ENCODE measurements around the gene DDAH2. TPM values are rescaled to one million over a fixed set of nuclear protein-coding genes. Genes with fewer than 3 reads are reported as not detected.

DDAH2 gene
- total RNA-seq, 1 experiment from 2014 or later, result 68.2 TPM

- BruUV-seq (replicated peaks), result no TSS peak
- no peak overlapping the region for H3K27ac ChIP-seq (ENCODE audit: low read depth, low read length, poor library complexity, severe bottlenecking)
- no peaks in the 10 kb centered on the region for H3K27me3 ChIP-seq (replicated peaks; ENCODE audit: insufficient read depth, low read depth, low read length, poor library complexity)
- intact Hi-C loops (cut with micrococcal nuclease; ENCODE audit: unreplicated experiment), result no loop called here
- ChIA-PET CTCF (no interaction called here), POLR2A (ENCODE audit: low non-redundant PET) (no interaction called here)
- H3K9me3 ChIP-seq (ENCODE audit: low read depth, low read length, poor library complexity, severe bottlenecking), result no peaks in the 10 kb centered on the region
- peaks cover 34% of the 10 kb centered on the region for H3K36me3 ChIP-seq (ENCODE audit: insufficient read depth, low read length, poor library complexity, severe bottlenecking)
- peaks cover 11% of the 10 kb centered on the region for H3K4me1 ChIP-seq (ENCODE audit: insufficient read depth, low read length, poor library complexity, severe bottlenecking)
- no peak for TF ChIP-seq EZH2 (IDR thresholded peaks at IDR 0.05; ENCODE audit: borderline replicate concordance, low read depth, low read length, poor library complexity, severe bottlenecking)
- TF ChIP-seq CTCF (conservative IDR thresholded peaks at IDR 0.05; ENCODE audit: low read depth, low read length), result no peak
- no peak overlapping the region for H3K4me3 ChIP-seq (ENCODE audit: low read depth, low read length, poor library complexity, severe bottlenecking)
- DNase-seq (ENCODE audit: low spot score), result no peak
Observed at GRCh38 chr6:31727034-31727716, 1.9 kb downstream of the DDAH2 start.

- intact Hi-C loops (cut with micrococcal nuclease; ENCODE audit: unreplicated experiment), result no loop called here
- H3K4me1 ChIP-seq (ENCODE audit: insufficient read depth, low read length, poor library complexity, severe bottlenecking), result peaks cover 11% of the 10 kb centered on the region
- no peaks in the 10 kb centered on the region for H3K27me3 ChIP-seq (replicated peaks; ENCODE audit: insufficient read depth, low read depth, low read length, poor library complexity)
- no peak overlapping the region for H3K4me3 ChIP-seq (ENCODE audit: low read depth, low read length, poor library complexity, severe bottlenecking)
- TF ChIP-seq CTCF (conservative IDR thresholded peaks at IDR 0.05; ENCODE audit: low read depth, low read length) (no peak), EZH2 (IDR thresholded peaks at IDR 0.05; ENCODE audit: borderline replicate concordance, low read depth, low read length, poor library complexity, severe bottlenecking) (no peak)
- peaks cover 20% of the 10 kb centered on the region for H3K36me3 ChIP-seq (ENCODE audit: insufficient read depth, low read length, poor library complexity, severe bottlenecking)
- no TSS peak for BruUV-seq (replicated peaks)
- no peak overlapping the region for H3K27ac ChIP-seq (ENCODE audit: low read depth, low read length, poor library complexity, severe bottlenecking)
- ChIA-PET POLR2A (ENCODE audit: low non-redundant PET) (interaction anchor here (0.7 kb wide), 1 partner anchor 119 kb away, joined by 3 read pairs; no protein-coding TSS in a partner anchor), CTCF (no interaction called here)
- DNase-seq (ENCODE audit: low spot score), result no peak
- H3K9me3 ChIP-seq (ENCODE audit: low read depth, low read length, poor library complexity, severe bottlenecking), result no peaks in the 10 kb centered on the region
Observed at GRCh38 chr6:31725502-31726350, 3.4 kb downstream of the DDAH2 start.

GRCh38 chr6:31723980-31724691 is 5.0 kb downstream of the DDAH2 start:
- TF ChIP-seq CTCF (conservative IDR thresholded peaks at IDR 0.05; ENCODE audit: low read depth, low read length), result no peak
- H3K4me3 ChIP-seq (ENCODE audit: low read depth, low read length, poor library complexity, severe bottlenecking), result no peak overlapping the region
- peaks cover 6% of the 10 kb centered on the region for H3K4me1 ChIP-seq (ENCODE audit: insufficient read depth, low read length, poor library complexity, severe bottlenecking)
- no TSS peak for BruUV-seq (replicated peaks)
- ChIA-PET POLR2A (ENCODE audit: low non-redundant PET) (no interaction called here), CTCF (no interaction called here)
- DNase-seq (ENCODE audit: low spot score), result no peak
- H3K9me3 ChIP-seq (ENCODE audit: low read depth, low read length, poor library complexity, severe bottlenecking), result no peaks in the 10 kb centered on the region
- no peaks in the 10 kb centered on the region for H3K27me3 ChIP-seq (replicated peaks; ENCODE audit: insufficient read depth, low read depth, low read length, poor library complexity)
- peaks cover 19% of the 10 kb centered on the region for H3K36me3 ChIP-seq (ENCODE audit: insufficient read depth, low read length, poor library complexity, severe bottlenecking)
- H3K27ac ChIP-seq (ENCODE audit: low read depth, low read length, poor library complexity, severe bottlenecking), result no peak overlapping the region
- intact Hi-C loops (cut with micrococcal nuclease; ENCODE audit: unreplicated experiment), result no loop called here

All from A673 (cell line).